Measurements from ENCODE around the gene CYB5RL. TPM values are rescaled to one million over a fixed set of nuclear protein-coding genes. Genes with fewer than 3 reads are reported as not detected.

The CYB5RL gene
- total and polyA plus RNA-seq, 4 donors: 3.1 to 7.9 (median 3.7) TPM

GRCh38 chr1:54161495-54162168 is 38.2 kb downstream of the CYB5RL start:
- 88 to 89% methylated on average over 6 of the region's 6 CpGs for WGBS, 2 donors
- Histone ChIP-seq H3K4me1 (ENCODE audit: control insufficient read depth in 1 of 2, insufficient read depth in 2 of 2, low read length in 2 of 2) (no peaks in the 10 kb centered on the region), H3K9me3 (ENCODE audit: control insufficient read depth, low read length) (no peaks in the 10 kb centered on the region), H3K36me3 (ENCODE audit: control insufficient read depth in 1 of 2, insufficient read depth in 2 of 2, low read length in 1 of 2) (no peaks in the 10 kb centered on the region), H3K27ac (ENCODE audit: low read depth in 1 of 2, low read length in 2 of 2) (no peak overlapping the region), H3K27me3 (ENCODE audit: control insufficient read depth in 1 of 2, insufficient read depth in 2 of 2, low read length in 1 of 2) (no peaks in the 10 kb centered on the region), H3K4me3 (ENCODE audit: low read length in 2 of 2) (no peak overlapping the region)
- ATAC-seq (ENCODE audit: low FRiP score) (no peak), DNase-seq (no peak)
- intact Hi-C loops (cut with DNase I): no loop called here

DNA sequence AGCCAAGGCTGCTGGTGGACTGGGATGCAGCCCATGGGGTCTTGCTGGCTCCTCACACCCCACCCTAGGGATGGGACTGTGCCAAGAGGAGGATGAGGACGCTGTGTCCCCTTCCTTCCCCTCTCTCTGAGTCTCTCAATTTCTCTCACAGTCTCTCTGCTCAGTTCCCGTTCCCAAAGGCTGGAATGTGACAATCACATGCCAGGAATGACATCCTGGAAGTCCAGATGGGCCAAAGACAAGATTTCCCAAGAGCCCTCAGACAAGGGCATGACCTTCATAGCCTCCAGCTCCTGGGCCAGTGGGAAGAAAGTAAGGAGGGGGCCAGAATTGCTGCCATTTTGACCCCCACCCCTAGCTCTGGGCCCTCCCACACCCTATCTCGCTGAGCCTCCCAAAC is 39.5 kb downstream of the CYB5RL start:
- Histone ChIP-seq H3K27ac (ENCODE audit: low read depth in 1 of 2, low read length in 2 of 2) (no peak overlapping the region), H3K36me3 (ENCODE audit: control insufficient read depth in 1 of 2, insufficient read depth in 2 of 2, low read length in 1 of 2) (no peaks in the 10 kb centered on the region), H3K9me3 (ENCODE audit: control insufficient read depth, low read length) (no peaks in the 10 kb centered on the region), H3K4me3 (ENCODE audit: low read length in 2 of 2) (no peak overlapping the region), H3K27me3 (ENCODE audit: control insufficient read depth in 1 of 2, insufficient read depth in 2 of 2, low read length in 1 of 2) (no peaks in the 10 kb centered on the region), H3K4me1 (ENCODE audit: control insufficient read depth in 1 of 2, insufficient read depth in 2 of 2, low read length in 2 of 2) (no peaks in the 10 kb centered on the region)
- ATAC-seq (ENCODE audit: low FRiP score) (no peak), DNase-seq (no peak)
- intact Hi-C loops (cut with DNase I): no loop called here
- 65 to 70% methylated on average over 3 of the region's 3 CpGs for WGBS, 2 donors

GRCh38 chr1:54159733-54160316 is 40.0 kb downstream of the CYB5RL start:
- no peak for ATAC-seq (ENCODE audit: low FRiP score)
- H3K4me1 ChIP-seq (ENCODE audit: control insufficient read depth in 1 of 2, insufficient read depth in 2 of 2, low read length in 2 of 2): no peaks in the 10 kb centered on the region
- H3K36me3 ChIP-seq (ENCODE audit: control insufficient read depth in 1 of 2, insufficient read depth in 2 of 2, low read length in 1 of 2): no peaks in the 10 kb centered on the region
- no peak overlapping the region for H3K27ac ChIP-seq (ENCODE audit: low read depth in 1 of 2, low read length in 2 of 2)
- H3K27me3 ChIP-seq (ENCODE audit: control insufficient read depth in 1 of 2, insufficient read depth in 2 of 2, low read length in 1 of 2): no peaks in the 10 kb centered on the region
- intact Hi-C loops (cut with DNase I): no loop called here
- 84 to 86% methylated on average over 4 of the region's 4 CpGs for WGBS, 2 donors
- DNase-seq: peak in 1 of 2 donors; percentile 25
- no peaks in the 10 kb centered on the region for H3K9me3 ChIP-seq (ENCODE audit: control insufficient read depth, low read length)
- no peak overlapping the region for H3K4me3 ChIP-seq (ENCODE audit: low read length in 2 of 2)

- Histone ChIP-seq H3K27me3 (ENCODE audit: control insufficient read depth in 1 of 2, insufficient read depth in 2 of 2, low read length in 1 of 2) (no peaks in the 10 kb centered on the region), H3K4me1 (ENCODE audit: control insufficient read depth in 1 of 2, insufficient read depth in 2 of 2, low read length in 2 of 2) (no peaks in the 10 kb centered on the region), H3K36me3 (ENCODE audit: control insufficient read depth in 1 of 2, insufficient read depth in 2 of 2, low read length in 1 of 2) (no peaks in the 10 kb centered on the region), H3K27ac (ENCODE audit: low read depth in 1 of 2, low read length in 2 of 2) (no peak overlapping the region), H3K4me3 (ENCODE audit: low read length in 2 of 2) (no peak overlapping the region), H3K9me3 (ENCODE audit: control insufficient read depth, low read length) (no peaks in the 10 kb centered on the region)
- no peak for ATAC-seq (ENCODE audit: low FRiP score)
- DNase-seq: no peak
- 76 to 80% methylated on average over 3 of the region's 3 CpGs for WGBS, 2 donors
- intact Hi-C loops (cut with DNase I): no loop called here
Measured at GRCh38 chr1:54158071-54158470, 41.8 kb downstream of the CYB5RL start.

- WGBS, 2 donors: 89 to 92% methylated on average over 6 of the region's 6 CpGs
- intact Hi-C loops (cut with DNase I): no loop called here
- no peak overlapping the region for H3K27ac ChIP-seq (ENCODE audit: low read depth in 1 of 2, low read length in 2 of 2)
Measured at GRCh38 chr1:54157401-54157800, 42.4 kb downstream of the CYB5RL start.

GRCh38 chr1:54156986-54157385 is 42.8 kb downstream of the CYB5RL start:
- intact Hi-C loops (cut with DNase I): no loop called here
- Histone ChIP-seq H3K9me3 (ENCODE audit: control insufficient read depth, low read length) (no peaks in the 10 kb centered on the region), H3K36me3 (ENCODE audit: control insufficient read depth in 1 of 2, insufficient read depth in 2 of 2, low read length in 1 of 2) (no peaks in the 10 kb centered on the region), H3K4me3 (ENCODE audit: low read length in 2 of 2) (no peak overlapping the region), H3K27me3 (ENCODE audit: control insufficient read depth in 1 of 2, insufficient read depth in 2 of 2, low read length in 1 of 2) (no peaks in the 10 kb centered on the region), H3K27ac (ENCODE audit: low read depth in 1 of 2, low read length in 2 of 2) (no peak overlapping the region), H3K4me1 (ENCODE audit: control insufficient read depth in 1 of 2, insufficient read depth in 2 of 2, low read length in 2 of 2) (no peaks in the 10 kb centered on the region)
- DNase-seq (no peak), ATAC-seq (ENCODE audit: low FRiP score) (no peak)
- 97 to 99% methylated on average over 7 of the region's 7 CpGs for WGBS, 2 donors

More at GRCh38 chr1:54157401-54157800, 42.4 kb downstream of the CYB5RL start:
- Histone ChIP-seq H3K36me3 (ENCODE audit: control insufficient read depth in 1 of 2, insufficient read depth in 2 of 2, low read length in 1 of 2) (no peaks in the 10 kb centered on the region), H3K4me1 (ENCODE audit: control insufficient read depth in 1 of 2, insufficient read depth in 2 of 2, low read length in 2 of 2) (no peaks in the 10 kb centered on the region), H3K4me3 (ENCODE audit: low read length in 2 of 2) (no peak overlapping the region), H3K27me3 (ENCODE audit: control insufficient read depth in 1 of 2, insufficient read depth in 2 of 2, low read length in 1 of 2) (no peaks in the 10 kb centered on the region), H3K9me3 (ENCODE audit: control insufficient read depth, low read length) (no peaks in the 10 kb centered on the region)
- ATAC-seq (ENCODE audit: low FRiP score) (no peak), DNase-seq (no peak)

GRCh38 chr1:54156201-54156600 is 43.6 kb downstream of the CYB5RL start:
- no peak for ATAC-seq (ENCODE audit: low FRiP score)
- Histone ChIP-seq H3K4me1 (ENCODE audit: control insufficient read depth in 1 of 2, insufficient read depth in 2 of 2, low read length in 2 of 2) (no peaks in the 10 kb centered on the region), H3K9me3 (ENCODE audit: control insufficient read depth, low read length) (no peaks in the 10 kb centered on the region), H3K27me3 (ENCODE audit: control insufficient read depth in 1 of 2, insufficient read depth in 2 of 2, low read length in 1 of 2) (no peaks in the 10 kb centered on the region), H3K27ac (ENCODE audit: low read depth in 1 of 2, low read length in 2 of 2) (no peak overlapping the region), H3K36me3 (ENCODE audit: control insufficient read depth in 1 of 2, insufficient read depth in 2 of 2, low read length in 1 of 2) (no peaks in the 10 kb centered on the region), H3K4me3 (ENCODE audit: low read length in 2 of 2) (no peak overlapping the region)
- intact Hi-C loops (cut with DNase I): no loop called here
- WGBS, 2 donors: 95 to 97% methylated on average over 3 of the region's 3 CpGs
- no peak for DNase-seq

GRCh38 chr1:54153535-54154439 is 46.0 kb downstream of the CYB5RL start:
- ATAC-seq (ENCODE audit: low FRiP score) (peak; percentile 89), DNase-seq (peak; percentile 82)
- 33 to 35% methylated on average over 19 of the region's 19 CpGs for WGBS, 2 donors
- Histone ChIP-seq H3K9me3 (ENCODE audit: control insufficient read depth, low read length) (no peaks in the 10 kb centered on the region), H3K4me1 (ENCODE audit: control insufficient read depth in 1 of 2, insufficient read depth in 2 of 2, low read length in 2 of 2) (no peaks in the 10 kb centered on the region), H3K36me3 (ENCODE audit: control insufficient read depth in 1 of 2, insufficient read depth in 2 of 2, low read length in 1 of 2) (no peaks in the 10 kb centered on the region), H3K27me3 (ENCODE audit: control insufficient read depth in 1 of 2, insufficient read depth in 2 of 2, low read length in 1 of 2) (no peaks in the 10 kb centered on the region), H3K4me3 (ENCODE audit: low read length in 2 of 2) (no peak overlapping the region), H3K27ac (ENCODE audit: low read depth in 1 of 2, low read length in 2 of 2) (no peak overlapping the region)
- intact Hi-C loops (cut with DNase I): no loop called here

All from aorta (tissue), 5 donors.